ENCODE data around the gene CPNE5.
"Not testable (repeated sequence)": the region's sequence is repeated elsewhere in the genome, so short reads cannot be mapped to it uniquely, and the experiment has no call there.

GRCh38 chr6:36723992-36724391 lies 115.3 kb downstream of the CPNE5 start:
- TF ChIP-seq CTCF (IDR thresholded peaks at IDR 0.05); USF2 (IDR thresholded peaks at IDR 0.05); POLR2A (IDR thresholded peaks at IDR 0.05; ENCODE audit: low read length); KDM1A (IDR thresholded peaks at IDR 0.05; ENCODE audit: low read depth); RAD21 (conservative IDR thresholded peaks at IDR 0.05 in 1 of 2, IDR thresholded peaks at IDR 0.05 in 1 of 2); MAX (IDR thresholded peaks at IDR 0.05); CEBPB (IDR thresholded peaks at IDR 0.05); JUN (IDR thresholded peaks at IDR 0.05); RNF2 (IDR thresholded peaks at IDR 0.05; ENCODE audit: borderline replicate concordance, low read depth); ELK1 (IDR thresholded peaks at IDR 0.05; ENCODE audit: low read depth, low read length); KDM5A (IDR thresholded peaks at IDR 0.05): not testable (repeated sequence)
